ENCODE measurements around the gene MORN1.

- TF ChIP-seq CTCF (IDR thresholded peaks at IDR 0.05; ENCODE audit: low read length) (no peak), EZH2phosphoT487 (IDR thresholded peaks at IDR 0.05; ENCODE audit: low read length) (no peak), EZH2 (optimal IDR thresholded peaks at IDR 0.05; ENCODE audit: low read depth, low read length) (no peak)
These were observed 30.6 kb downstream of the MORN1 start for GRCh38 chr1:2360588-2361364.

Data from MM.1S (cell line).